HG03139 (cell line): Measurements from ENCODE around the gene NELFA.
"Not testable (repeated sequence)": the region's sequence is repeated elsewhere in the genome, so short reads cannot be mapped to it uniquely, and the experiment has no call there.

Experiments
- ATAC-seq: cut with Tn5 transposase; IDR thresholded peaks from one replicate; pipeline ENCODE4 v1.9.1; 2021; ENCODE audit not compliant: unreplicated experiment

Gene NELFA

DNA sequence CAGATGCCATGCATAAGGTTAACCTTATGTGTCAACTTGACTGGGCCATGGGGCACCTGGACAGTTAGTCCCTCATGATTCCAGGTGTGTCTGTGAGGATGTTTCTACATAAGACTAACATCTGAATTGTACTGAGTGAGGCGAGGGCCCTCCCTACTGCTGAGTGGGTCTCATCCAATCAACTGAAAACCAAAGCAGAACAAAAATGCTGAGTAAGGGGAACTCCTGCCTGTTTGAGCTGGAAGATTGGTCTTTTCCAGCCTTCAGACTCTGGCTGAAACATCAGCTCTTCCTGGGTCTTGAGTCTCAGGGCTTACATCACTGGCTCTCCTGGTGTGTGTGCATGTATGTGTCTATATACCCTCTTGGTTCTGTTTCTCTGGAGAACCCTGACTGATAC is 13.8 kb downstream of the NELFA start:
- no peak for ATAC-seq

DNA sequence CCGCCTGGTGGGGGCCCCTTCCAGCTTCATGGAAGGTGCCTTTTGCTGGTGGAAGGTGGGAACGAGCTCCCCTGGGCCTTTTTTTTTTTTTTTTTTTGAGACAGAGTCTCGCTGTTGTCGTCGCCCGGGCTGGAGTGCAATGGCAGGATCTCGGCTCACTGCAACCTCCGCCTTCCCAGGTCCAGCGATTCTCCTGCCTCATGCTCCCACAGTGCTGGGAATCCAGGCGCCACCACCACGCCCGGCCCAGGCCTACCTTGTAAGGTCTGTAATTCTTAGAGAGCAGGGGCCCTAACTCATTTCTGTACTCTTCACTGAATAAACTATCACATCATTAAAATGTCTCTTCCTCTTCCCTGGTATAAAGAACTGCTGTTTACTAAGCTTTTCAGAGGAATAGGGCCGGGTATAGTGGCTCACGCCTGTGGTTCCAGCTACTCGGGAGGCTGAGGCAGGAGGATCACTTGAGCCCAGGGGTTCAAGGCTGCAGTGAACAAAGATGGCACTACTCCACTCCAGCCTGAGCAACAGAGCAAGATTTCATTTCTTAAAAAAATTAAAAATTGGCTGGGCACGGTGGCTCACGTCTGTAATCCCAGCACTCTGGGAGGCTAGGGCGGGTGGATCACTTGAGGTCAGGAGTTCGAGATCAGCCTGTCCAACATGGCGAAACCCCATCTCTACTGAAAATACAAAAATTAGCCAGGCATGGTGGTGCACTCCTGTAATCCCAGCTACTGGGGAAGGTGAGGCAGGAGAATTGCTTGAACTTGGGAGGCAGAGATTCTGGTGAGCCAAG is 14.9 kb downstream of the NELFA start:
- ATAC-seq, result not testable (repeated sequence)

DNA sequence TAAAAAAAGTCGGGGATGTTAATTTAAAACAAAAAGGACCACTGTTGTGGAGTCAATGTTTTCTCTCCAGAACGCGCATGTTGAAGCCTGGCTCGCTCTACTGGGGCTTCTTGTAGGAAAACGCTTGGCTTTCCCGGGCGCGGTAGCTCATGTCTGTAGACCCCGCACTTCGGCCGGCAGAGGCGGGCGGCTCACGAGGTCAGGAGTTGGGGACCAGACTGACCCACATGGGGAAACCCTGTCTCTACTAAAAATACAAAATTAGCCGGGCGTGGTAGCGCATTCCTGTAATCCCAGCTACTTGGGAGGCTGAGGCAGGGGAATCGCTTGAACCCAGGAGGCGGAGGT is 15.6 kb downstream of the NELFA start:
- ATAC-seq, result no peak

DNA sequence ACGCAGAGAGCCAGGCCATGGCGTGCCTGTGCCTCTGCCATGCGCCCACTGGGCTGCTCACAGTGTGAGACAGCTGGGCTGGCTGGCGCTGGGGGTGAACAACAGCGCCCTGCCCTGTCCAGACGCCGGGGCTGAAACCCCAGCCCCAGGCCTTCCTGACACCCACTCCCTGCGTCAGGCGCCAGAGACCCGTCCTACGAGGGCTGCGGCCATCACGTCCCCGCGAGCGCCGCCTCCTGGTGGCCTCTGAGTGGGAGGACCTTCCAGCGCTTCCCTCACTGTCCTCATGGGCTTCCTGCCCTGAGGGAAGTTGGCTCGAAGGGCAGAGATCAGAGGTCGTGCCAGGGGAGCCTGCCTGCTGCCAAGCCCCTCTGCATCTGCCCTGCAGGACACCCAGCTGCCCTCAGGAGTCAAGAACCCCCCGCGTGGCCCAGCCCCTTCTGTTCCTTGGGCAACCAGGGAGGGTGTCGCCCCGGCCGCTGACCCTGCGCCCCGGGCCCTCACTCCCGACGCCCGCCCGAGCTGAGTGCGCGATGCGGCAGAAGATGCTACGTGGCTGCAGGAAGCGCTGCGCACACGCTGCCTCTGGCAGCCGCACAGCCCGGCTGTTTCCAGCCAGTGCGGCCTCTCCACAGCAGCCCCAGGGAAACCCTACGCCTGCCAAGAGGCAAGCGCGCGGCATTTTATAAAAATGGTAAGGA is 16.2 kb downstream of the NELFA start:
- no peak for ATAC-seq

DNA sequence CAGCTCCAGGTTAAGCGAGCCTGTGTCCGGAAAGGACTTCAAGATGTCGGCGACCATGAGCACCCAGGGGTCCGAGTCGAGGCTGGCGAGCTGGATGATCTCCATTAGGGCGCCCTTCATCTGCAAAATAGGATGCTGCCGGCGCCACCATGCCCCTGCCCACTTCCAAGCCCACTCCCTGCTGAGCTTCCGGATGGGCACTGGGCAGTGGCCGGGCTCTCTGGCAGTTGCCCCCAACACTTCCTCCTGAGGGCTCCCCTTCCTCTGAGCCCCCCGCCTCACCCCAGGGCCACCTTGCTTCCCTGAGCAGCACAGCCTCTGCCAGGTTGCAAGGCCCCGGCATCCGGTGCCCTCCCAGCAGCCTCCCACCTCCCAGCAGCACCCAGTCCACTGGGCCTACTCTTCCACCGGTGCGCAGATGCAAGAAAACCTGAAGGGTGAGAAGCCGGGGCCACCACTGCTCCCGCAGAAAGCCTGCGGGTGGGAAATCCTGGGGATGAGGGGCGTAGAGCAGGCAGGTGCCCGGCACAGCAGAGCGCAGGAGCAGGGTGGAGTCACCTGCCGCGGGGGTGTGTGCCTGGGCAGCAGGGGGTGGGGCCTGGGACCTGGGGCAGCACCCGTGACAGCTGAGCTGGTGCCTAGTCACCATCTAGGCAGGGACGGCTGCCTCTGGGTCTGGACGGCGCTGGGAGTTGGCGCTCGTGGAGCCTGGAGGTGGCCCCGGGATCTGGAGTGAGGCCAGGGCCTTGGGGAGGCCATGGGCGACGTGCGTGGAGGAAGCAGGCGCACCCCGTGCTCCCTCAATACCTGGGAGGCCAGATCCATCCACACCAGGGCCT is 17.0 kb downstream of the NELFA start:
- no peak for ATAC-seq

DNA sequence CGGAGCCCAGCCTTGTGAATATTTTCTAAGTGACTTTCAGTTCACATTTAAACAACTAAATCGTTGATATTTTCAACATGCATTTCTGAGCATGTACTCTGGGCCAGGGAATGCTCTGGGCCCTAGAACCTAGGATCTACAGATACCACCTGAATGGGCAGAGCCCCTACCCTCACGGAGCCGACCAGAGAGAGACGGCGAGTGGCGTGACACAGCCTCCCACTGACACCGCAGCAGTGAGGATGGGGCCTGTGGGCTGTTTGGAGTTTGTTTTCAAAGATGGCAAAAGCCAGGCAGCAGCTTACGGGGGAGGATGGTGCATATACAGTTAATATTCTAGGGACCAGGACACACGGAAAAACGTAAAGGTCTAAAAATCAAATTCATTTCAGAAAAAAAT is 17.7 kb downstream of the NELFA start:
- ATAC-seq, result no peak

DNA sequence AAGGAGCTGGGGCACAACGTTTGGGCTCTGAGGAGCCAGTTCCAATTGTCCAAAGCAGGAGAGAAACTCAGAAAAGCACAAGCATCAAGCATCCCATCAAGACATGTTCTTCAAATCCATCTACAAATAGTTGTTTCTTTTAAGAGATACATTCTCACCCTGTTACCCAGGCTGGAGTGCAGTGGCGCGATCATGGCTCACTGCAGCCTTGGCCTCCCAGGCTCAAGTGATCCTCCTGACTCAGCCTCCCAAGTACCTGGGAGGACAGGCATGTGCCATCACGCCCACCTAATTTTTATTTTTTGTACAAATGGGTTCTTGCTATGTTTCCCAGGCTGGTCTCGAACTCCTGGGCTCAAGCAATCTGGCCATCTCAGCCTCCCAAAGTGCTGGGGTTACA is 18.1 kb downstream of the NELFA start:
- ATAC-seq, result no peak

DNA sequence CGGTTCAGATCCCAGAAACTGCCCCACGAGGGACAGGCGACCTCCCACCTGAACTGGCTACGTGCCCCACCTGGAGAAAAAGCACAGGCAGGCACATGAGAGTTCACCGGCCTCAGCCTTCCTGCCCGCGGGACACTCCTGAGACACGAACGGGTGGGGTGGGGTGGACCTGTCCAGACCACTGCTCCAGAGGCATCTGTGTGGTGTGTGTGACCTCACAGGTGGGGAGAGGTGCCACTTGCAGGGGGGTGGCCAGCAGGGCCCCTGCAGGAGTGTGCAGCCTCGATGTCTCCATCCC is 18.5 kb downstream of the NELFA start:
- no peak for ATAC-seq

DNA sequence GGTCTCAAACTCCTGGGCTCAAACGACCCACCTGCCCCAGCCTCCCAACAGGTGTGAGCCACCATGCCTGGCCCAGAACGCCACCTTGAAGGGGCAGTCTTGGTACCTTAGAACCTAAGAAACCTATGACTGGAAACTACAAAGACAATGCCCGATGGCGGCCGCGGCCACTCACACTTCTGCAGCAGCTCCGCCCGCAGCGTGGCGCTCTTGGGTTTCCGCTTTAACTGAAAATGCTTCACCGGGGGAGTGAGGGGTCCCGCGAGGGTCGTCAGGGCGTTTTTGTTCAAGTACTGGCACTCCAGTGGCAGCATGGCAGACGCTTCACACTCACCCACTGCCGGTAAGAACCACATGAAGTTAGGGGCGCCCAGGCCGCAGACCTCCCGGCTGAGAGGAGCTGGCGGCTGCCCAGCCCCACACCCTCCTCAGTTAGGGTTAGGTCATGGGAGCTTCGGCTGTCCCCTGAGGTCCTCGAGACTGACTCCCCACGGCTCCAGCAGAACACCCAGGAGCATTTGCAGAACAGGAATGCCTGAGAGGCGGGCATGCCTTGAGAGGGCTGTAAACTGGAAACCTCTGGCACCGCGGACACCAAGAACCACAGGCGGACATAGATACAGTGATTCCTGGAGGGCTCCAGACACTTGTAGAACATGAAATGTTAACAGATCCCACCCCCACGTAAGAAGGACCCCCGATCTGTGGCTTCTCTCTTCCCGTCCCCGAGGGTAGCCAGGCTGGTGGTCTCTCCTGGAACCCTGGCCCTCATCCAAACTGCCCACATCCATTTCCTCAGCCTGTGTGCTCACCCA is 19.0 kb downstream of the NELFA start:
- ATAC-seq, result no peak

DNA sequence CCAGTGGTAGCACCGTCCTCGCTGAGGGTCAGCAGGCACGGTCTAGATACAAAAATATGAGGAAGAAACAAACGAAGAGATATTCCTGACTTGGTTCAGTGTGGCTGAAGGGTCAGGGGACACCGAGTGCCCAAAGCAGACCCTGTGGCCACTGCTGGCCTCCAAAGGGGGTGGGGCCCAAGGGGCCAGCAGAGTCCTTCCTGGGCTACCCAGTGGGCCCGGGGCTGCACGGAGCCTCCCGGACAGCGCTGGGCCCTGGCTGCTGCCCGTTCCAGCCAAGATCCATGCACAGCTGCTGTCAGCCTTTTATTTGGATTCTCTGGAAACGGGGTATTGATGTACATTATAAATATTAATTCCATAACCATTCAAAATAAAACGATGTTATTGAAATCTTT is 20.4 kb downstream of the NELFA start:
- ATAC-seq, result no peak

DNA sequence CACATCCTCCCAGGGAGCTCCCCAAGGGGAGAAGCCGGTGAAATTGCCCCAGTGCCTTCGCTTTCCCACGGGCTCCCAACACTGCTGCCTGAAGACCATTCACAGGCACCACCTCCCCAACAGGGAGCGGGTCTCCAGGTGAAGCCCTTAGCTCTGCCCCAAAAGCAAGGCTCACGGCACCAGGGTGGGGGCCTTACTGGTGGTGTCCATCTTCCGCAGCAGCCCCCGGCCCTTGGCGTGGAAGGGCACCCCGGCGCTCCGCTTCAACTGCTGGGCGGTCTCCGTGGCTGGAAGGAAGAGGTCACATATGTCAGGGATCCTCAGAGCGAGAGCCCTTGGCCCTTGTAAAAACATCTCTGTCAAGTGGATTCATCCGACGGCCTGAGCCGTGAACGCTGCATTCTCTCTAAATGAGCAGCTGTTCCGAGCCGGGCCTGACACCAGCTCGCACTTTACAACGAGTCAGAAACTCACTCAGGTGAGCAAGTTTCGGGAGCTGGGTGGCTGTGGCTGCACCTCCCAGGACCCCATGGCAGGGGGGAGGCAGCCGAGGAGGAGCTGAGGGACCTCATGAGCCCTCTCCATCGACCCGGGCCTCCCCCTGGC is 20.9 kb downstream of the NELFA start:
- ATAC-seq, result no peak

DNA sequence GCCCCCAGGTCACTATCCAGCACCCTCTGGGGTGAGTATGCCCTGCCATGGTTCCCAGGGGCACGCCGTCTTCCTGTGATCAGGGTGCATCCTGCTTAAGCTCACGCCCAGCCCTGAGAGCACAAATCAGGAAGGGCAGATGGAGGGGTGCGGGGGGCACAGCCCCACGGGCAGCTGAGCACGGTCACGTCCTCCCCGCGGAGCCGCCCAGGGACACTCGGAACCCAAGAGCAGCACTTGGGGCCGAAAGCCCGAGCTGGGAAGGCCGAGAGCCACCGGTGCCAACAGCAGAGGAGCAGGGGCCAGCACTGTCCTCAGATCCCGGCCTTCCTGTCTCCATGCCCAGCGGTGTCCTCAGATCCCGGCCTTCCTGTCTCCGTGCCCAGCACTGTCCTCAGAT is 21.5 kb downstream of the NELFA start:
- ATAC-seq, result no peak

DNA sequence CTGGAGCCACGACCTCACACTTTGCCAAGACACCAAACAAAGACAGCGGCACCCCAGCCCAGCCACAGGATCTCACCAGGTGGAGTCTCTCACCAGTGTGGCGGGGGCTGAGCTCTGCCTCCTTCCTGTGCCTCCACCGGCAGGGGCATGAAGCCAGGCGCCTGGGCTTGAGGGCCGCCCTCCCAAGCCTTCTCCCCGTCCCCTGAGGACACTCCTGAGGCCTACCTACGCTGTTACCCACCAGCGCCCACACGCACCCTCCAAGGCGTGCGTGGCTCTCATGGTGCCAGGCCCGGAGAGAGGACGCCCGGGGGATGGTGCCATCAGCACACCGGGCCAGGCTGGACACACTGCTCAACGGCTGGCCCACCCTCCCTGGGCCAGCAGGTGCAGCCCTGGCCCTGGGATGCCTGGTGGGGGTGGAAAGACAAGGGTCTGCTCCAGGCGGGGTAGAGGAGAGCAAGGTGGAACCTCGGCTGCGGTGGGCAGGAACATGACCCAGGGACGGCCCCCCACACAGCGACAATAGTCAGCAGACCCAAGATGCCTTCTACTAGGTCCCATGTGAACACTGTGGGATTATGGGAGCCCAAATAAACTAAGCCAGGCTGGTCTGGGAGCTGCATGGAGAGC is 22.1 kb downstream of the NELFA start:
- ATAC-seq, result no peak

DNA sequence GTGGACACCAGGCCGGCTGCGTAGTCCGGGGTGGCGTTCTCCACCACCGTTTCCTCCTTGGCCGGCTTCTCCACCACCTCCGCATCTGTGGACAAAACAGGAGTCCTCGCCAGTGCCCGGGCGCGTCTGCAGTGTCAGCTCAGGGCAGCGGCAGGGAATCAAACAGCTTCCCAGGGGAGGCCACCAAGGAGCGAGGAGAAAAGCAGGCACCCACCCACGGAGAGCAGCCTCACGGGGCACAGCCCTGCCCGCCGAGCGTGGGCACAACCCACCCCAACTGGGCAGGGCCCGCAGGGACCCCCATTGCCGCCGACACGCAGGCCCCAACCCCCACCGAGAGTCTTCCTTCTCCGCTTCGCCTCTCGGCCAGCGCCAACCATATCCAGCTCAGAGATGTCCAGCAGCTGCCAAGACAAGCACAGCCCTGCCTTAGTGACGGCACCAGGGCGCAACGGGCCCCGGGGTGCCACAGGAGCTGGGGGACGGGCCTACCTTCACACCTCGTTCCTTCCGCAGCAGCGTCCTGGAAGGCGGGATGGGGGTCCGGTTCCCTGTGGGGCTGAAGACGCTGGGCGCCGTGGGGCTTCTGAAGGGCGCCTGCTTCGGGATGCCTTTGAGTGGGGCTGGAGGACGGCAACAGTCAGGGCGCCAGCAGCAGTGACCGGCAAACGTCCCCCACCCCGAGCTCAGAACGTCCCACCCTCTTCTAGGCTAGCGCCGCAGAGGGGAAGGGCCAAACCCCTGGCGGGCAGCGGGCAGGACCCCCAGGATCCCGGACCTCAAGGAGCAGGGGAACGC is 22.8 kb downstream of the NELFA start:
- no peak for ATAC-seq

DNA sequence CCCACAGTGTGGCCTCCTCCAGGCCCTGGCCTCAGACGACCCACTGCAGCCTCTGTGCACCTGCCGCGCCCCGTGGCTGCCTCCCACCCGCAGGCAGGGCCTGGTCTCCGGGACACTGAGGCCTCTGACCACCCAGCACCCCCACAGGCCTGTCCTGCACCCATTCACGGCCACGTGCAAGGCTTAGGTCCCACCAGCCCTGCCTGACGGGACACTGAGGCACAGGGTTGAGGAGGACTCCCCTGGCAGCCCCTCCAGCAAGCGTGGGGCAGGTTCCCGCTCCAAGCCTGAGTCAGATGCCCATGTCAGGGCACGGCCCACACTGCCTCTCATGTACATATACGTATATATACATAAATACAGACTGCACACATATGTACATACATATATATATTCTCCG is 23.5 kb downstream of the NELFA start:
- ATAC-seq, result no peak

DNA sequence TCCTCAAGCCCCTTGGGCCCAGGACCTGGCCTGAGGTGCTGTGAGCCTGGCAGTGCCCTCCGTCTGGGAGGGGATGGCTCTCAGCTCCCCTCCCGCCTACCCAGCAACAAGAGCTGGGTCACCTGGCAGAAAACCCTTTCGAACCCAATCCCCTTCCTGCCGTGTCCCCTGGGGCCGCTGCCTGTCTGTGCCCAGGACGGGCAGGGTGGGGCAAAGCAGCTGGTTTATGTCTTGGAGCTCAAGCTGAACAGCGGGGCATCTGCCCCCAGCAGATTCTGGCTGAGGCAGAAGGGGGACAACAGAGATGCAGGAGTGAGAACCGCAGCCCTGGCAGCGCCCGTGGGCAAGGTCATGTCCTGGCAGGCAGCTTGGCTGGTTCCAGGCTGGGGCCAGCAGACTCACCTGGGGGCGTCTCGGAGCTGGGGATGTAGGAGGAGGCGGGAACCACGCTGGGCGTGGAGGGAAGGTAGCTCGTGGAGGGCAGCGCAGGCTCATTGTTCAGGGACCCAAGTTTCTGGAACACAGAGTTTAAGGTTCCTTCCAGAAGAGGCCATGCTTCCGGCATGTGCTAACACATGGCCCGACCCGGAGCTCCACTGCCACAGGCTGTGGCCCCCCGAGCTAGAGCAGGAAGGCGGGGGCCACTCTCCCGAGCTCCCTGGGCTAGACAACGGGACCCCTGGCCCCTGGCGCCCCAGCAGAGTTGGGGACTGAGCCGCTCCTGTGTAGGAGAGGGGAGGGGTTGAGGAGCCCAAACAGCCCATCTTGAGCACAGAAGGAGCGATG is 24.2 kb downstream of the NELFA start:
- no peak for ATAC-seq

DNA sequence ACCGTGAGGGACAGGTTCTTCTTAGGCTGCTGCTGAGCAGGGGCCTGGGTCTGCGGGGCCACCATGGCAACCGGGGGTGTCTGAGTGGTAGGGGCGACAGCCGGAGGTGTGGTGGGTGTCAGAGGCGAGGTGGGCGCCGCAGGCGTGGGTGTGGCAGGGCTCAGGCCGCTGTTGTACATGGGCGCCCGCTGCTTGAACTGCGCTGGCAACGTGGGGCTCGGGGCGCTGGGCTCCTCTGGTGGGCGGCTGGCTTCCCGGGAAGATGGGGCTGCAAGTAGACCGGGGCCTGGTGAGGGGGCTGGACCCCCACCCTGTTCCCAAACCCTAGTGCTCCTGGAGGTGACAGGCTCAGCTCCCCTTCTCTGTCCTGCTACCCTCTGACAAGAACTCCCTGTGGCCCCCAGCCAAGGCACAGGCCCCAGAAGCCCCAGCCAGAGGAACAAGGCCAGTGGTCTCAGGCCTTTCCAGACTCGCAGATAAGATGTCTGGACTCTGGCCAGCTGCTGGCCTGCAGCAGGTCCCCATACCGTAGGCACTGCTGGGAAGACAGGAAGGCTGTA is 24.8 kb downstream of the NELFA start:
- ATAC-seq, result no peak

DNA sequence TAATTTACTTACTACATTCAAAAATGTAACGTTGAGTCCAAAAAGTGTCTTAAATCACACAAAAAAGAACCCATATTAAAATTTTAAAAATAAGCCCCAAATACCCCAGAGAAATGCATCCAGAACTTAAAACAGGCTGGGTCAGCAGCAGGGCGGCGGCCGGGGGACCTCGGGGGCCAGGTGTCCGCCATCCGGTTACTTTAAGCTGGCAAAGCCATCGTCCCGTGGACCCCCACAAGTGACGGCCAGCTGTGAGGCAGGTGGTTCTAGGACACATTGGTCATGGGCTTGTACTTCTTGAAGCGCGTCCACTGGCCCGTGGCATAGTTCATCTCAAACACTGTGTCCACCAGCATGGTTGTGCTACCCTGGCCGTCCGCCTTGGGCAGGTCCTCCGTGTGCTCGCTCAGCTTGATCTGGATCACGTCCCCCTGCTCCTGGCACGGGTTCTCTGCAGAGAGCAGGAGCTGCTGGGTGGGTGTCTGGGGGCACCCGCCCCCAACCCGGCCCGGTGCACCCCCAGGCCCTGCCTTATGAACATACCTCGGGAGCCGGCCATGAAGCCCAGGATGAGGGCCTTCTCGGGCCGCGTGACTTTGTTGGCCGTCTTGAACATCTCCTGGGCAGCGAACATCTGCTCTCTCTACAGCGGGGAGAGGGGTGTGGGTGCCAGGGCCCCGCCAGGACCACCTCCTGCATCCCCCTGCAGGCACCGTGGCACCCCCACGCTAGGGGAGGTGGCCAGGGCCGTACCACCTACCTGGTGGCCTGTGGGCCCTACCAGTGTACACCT is 25.5 kb downstream of the NELFA start:
- no peak for ATAC-seq
